SH-SY5Y (cell line): Measurements from ENCODE around the gene SPTBN4.

ENCODE experiments used
- GATA2 ChIP-seq: IDR thresholded peaks from 2 replicates; pipeline ENCODE4 v1.6.1; 2011; ENCODE audit warnings: mild to moderate bottlenecking, low read depth, low read length
- GATA3 ChIP-seq: IDR thresholded peaks from 2 replicates; pipeline ENCODE4 v1.6.1; 2011; ENCODE audit warnings: low read depth, mild to moderate bottlenecking, low read length, moderate library complexity

The SPTBN4 gene

DNA sequence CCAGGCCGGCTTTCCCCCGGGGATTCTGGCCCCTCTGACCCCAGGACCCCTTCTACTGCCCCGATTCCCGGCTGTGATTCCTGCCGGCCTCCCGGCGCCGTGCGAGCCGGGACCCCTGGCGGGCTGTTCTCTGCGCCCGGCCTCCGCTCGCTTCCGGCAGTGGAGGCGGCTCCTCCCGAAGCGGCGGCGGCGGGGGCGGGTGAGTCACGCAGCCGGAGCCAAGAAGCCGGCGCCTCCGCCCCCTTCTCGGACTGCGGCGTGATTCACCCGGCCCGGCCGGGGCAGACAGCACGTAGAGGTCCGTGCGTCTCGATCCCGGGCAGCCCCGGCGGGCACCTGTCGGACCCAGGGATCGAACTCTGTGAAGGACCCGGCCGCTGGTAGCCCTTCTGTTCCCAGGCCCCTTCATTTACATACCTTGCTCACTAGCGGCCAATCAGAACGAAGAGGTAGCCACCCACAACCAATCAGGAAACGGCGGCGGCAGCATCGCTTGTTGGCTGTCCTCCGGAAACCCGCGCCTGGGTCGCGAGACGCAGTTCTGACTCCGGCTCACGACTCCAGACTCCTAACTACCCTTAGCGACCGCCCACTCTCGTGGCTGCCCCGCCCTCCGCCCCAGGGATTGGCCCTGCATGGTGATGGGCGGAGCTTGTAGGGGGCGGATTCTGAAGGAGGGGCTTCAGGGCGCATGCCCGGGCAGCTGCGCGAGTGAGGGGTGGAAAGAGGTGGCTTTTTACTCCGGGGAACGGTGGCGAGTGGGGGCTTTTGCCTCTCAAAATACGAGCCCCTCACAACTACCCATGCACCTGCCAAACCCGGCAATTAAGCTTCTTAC lies 41.1 kb upstream of the SPTBN4 start, which contains the start of gene SERTAD1:
SERTAD1 (minus strand) TSS at position 543 of the 838 bp plus-strand sequence. CDS start 2,446 bp downstream, outside the sequence.
- no peak for TF ChIP-seq GATA3
- no peak for TF ChIP-seq GATA2

DNA sequence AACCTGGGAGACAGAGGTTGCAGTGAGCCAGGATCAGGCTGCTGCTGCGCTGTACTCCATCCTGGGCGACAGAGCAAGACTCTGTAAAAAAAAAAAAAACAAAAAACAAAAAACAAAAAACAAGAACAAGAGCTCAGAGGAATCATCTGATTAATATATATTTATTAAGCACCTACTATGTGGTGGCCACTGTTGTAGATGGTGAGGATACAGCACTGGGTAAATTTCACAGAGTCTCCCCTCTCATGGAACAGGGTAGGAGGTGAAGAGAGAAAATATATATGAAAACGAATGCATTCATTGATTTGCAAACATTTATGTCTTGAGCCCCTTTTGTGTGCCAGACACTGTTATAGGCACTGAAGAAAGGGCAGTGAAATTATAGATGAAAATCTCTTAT lies 35.1 kb upstream of the SPTBN4 start:
- TF ChIP-seq GATA3 (no peak), GATA2 (no peak)

- TF ChIP-seq GATA2 (no peak), GATA3 (no peak)
These were observed 33.2 kb upstream of the SPTBN4 start for GRCh38 chr19:40433391-40434216.

- TF ChIP-seq GATA2 = no peak
- no peak for TF ChIP-seq GATA3
These were observed 28.5 kb upstream of the SPTBN4 start for GRCh38 chr19:40438284-40438683.

- TF ChIP-seq GATA2 = no peak
- no peak for TF ChIP-seq GATA3
These were observed 25.0 kb upstream of the SPTBN4 start for GRCh38 chr19:40441719-40442253.

- TF ChIP-seq GATA3 (no peak), GATA2 (no peak)
These were observed 24.3 kb upstream of the SPTBN4 start for GRCh38 chr19:40442328-40443130.

DNA sequence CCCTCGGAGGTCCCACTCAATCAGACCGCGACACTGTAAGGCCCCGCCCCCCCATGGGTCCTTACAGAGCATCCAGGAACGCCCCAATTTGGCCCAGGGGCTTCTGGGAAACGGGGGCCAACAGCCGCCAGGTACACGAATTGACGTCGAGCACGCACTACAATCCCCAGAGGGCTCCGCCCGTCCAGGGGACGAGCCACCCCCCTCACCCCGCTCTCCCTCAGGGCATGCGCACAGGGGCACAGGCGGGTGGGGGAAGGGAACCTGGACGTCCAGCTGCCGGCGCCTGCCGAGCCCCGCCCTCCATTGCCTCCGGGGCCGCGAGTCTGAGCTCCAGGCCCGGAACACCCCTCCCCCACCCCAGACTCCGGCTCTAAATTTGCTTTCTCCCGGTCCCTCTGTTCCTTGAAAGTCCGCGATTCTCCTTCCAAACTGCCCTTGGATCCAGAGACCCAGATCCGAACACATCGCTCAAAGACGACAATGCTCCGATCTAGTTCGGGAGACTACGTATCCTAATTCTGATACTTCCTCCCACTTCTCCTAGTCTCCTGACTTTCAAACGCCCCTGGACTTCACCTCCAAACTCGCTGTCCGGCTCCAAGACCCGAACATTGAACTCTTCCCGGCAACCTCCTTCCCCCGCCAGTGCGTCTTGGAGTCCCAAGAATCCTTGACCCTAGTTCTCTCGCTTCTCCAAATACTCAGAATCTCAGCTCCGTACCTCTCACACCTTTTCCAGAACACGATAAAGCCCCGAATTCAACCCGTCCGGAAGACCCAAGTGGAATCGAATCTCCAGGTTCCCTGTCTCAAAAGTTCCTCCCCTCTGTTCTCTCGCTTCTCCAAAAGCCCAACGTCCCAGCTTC lies 23.4 kb upstream of the SPTBN4 start:
- TF ChIP-seq GATA3 (no peak), GATA2 (no peak)

DNA sequence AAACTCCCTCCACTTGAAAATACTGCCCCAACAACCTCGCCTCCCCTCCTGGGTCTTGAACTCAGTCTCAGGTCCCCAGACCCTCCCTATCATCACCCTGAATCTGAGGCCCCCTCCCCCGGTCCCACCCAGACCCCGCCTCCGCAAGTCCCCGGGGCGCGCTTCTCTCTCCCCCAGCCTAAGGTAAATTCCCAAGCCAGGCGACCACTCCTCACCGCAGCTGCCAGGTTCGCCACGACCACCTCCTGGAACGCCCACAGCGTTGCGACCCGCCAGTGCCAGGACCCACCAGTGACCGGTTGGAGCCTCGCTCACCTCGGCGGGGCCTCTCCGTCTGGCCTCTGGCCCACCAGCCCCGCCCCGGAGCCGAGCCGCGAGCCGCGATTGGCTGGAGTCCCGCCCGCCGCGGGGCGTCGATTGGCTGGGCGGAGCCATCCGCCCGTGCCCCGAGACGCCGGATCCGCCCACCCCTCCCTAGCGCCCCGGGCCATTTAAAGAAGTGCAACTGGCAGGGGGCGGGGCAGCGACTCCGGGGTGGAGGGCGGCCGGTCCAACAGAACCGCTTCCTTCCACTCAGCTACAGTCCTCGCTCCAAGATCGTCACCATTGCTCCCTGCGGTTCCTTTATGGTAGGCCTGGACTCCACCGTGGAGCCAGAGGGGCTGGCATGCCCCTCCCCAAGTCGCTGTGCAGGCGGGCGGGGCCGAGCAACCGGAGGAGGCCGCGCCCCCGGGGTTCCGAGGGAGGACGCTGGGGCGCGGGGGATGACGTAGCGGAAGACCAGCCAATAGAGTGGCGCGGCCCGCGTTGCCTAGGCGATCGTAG lies 22.6 kb upstream of the SPTBN4 start, which contains the start of gene SERTAD3:
SERTAD3 (minus strand) TSS at position 336 of the 825 bp plus-strand sequence. CDS start 2,255 bp downstream, outside the sequence.
- peak; percentile 71 for TF ChIP-seq GATA2
- TF ChIP-seq GATA3 = no peak

DNA sequence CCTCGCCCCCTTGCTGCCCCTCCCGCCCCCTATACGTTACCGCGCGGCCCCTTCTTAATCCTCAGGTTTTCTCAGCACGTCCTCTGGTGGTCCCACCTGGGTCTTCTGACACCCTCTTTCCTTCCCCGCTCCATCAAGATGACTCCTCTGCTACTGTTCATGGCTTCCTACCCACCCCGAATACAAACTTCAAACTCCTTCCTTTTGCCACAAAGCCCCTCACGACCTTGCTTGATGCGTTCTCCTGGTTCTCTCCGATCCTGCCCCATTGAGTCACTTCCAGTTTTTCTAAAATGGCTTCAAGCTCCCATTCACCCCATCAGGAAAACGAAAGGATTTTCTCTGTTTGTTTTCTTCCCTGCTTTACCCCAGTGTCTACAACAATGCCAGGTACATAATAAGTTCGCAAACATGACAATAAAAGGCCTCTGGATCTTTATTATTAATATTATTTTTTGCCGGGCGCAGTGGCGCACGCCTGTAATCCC lies 21.9 kb upstream of the SPTBN4 start:
- TF ChIP-seq GATA2 (no peak), GATA3 (no peak)

DNA sequence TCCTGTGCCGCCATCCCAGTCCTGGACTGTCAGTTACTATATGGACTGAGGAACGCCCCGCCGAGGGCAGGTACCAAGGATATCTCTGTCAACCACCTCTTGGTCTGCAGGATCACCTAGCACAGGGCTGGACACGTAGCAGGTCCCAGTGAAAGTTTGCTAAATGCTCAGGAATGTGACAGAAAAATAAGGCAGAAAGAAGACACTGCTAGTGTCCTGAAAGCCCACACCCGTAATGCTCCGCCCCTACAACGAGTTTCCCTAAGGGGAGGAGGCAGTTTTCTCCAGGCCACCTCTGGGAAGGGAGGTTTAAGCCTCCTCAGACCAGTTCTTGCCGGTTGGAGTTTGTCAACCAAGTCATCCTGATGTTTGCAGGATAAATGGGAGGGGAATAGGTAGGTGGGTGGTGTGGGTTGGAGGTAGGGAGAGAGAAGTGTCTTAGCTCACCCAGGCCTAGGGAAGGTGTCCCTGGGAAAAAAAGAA lies 21.0 kb upstream of the SPTBN4 start:
- TF ChIP-seq GATA3 (no peak), GATA2 (no peak)

GRCh38 chr19:40446263-40446784 lies 20.5 kb upstream of the SPTBN4 start:
- TF ChIP-seq GATA2 (no peak), GATA3 (no peak)

GRCh38 chr19:40449506-40449905 lies 17.3 kb upstream of the SPTBN4 start:
- TF ChIP-seq GATA2 (no peak), GATA3 (no peak)

DNA sequence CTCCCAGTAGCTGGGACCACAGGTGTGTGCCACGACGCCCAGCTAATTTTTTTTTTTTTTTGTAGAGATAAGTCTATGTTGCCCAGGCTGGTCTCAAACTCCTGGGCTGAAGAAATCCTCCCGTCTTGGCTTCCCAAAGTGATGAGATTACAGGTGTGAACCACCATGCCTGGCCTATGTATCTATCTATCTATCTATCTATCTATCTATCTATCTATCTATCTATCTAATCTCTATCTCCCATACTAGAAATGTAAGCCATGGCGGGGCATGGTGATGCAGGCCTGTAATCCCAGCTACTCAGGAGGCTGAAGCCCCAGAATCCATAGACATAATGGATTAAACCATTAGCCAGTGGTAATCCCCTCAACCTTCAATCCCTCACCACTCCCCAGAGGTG lies 16.1 kb upstream of the SPTBN4 start:
- TF ChIP-seq GATA2 (no peak), GATA3 (no peak)
